HUES64 (cell line): ENCODE results near the gene S100A10.

ENCODE experiments used
- H3K27ac ChIP-seq: 2 replicates; pipeline ENCODE4 v1.7.0; 2013; ENCODE audit warnings: low read depth, low read length, inconsistent platforms
- H3K27me3 ChIP-seq: 2 replicates; pipeline ENCODE4 v1.6.1; 2013; ENCODE audit warnings: mild to moderate bottlenecking, low read length; ENCODE audit not compliant: insufficient read depth
- H3K36me3 ChIP-seq: 2 replicates; pipeline ENCODE4 v1.6.1; 2013; ENCODE audit warnings: mild to moderate bottlenecking, low read length; ENCODE audit not compliant: insufficient read depth
- H3K4me1 ChIP-seq: 2 replicates; pipeline ENCODE4 v1.6.1; 2013; ENCODE audit warnings: mild to moderate bottlenecking, low read length, moderate library complexity; ENCODE audit not compliant: insufficient read depth
- H3K4me3 ChIP-seq: 2 replicates; pipeline ENCODE4 v1.5.1; 2013; ENCODE audit warnings: mild to moderate bottlenecking, low read length, moderate library complexity
- H3K9ac ChIP-seq: 2 replicates; pipeline ENCODE4 v1.6.1; 2013; ENCODE audit warnings: mild to moderate bottlenecking, low read depth, low read length
- H3K9me3 ChIP-seq: 2 replicates; pipeline ENCODE4 v1.6.1; 2013; ENCODE audit warnings: low read depth, low read length; ENCODE audit not compliant: insufficient read depth
- WGBS: fragments of 150-250, 120-280 bp; methylation state at CpG from one replicate; pipeline ENCODE4 v1.1.7; 2013; ENCODE audit warnings: missing lambda C conversion rate; 5-methylcytosine and 5-hydroxymethylcytosine counted together

Gene S100A10

DNA sequence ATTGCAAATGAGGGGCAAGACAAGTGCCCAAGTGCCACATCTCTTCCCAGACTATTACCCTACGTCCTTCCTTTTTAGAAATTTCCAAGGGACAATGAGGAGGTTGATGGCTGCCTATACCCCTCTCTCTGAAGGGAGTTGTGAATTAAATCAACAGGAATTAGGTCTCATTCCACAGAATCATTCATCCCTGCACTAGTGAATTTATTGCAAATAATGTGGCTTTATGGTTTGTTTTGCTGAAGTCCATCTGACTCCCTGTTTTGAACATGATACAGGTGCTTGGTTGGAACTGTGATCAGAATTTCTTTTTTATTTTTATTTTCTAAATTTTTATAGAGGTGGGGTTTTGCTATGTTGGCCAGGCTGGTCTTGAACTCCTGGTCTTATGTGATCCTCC lies 50.1 kb downstream of the S100A10 start:
- Histone ChIP-seq H3K4me1 (peaks cover 21% of the 10 kb centered on the region), H3K27me3 (no peaks in the 10 kb centered on the region), H3K4me3 (no peak overlapping the region), H3K9ac (no peak overlapping the region), H3K9me3 (no peaks in the 10 kb centered on the region), H3K27ac (no peak overlapping the region), H3K36me3 (no peaks in the 10 kb centered on the region)
- no CpG with 5 or more reads among the region's 1 CpG for WGBS

GRCh38 chr1:151942882-151943281 lies 50.8 kb downstream of the S100A10 start:
- H3K27ac ChIP-seq = no peak overlapping the region

DNA sequence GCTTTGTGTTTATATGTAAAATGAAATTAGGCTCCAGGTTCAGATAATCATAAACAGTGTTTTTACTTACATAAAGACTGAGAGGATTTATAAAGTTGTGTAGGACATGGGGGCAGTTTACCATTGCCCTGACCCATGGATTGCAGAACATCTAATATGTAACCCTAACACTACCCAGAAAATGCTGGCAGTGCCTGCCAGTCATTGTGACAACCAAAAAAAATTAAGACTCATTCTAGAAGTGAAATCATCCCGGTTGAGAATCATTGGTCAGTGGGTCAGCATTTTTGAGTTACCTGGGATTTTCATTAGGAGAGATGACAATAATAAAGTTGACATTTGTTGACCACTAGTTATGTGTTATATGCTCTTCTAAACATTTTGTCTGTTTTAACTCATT lies 53.1 kb downstream of the S100A10 start:
- WGBS = 77% methylated on average over 1 of the region's 1 CpG
- Histone ChIP-seq H3K4me1 (peaks cover 21% of the 10 kb centered on the region; the same call in 1 of the 2 replicates), H3K9ac (no peak overlapping the region), H3K9me3 (no peaks in the 10 kb centered on the region), H3K27me3 (no peaks in the 10 kb centered on the region), H3K36me3 (no peaks in the 10 kb centered on the region), H3K27ac (no peak overlapping the region), H3K4me3 (no peak overlapping the region)

More at GRCh38 chr1:151942882-151943281, 50.8 kb downstream of the S100A10 start:
- Histone ChIP-seq H3K9ac (no peak overlapping the region), H3K36me3 (no peaks in the 10 kb centered on the region), H3K4me3 (no peak overlapping the region), H3K27me3 (no peaks in the 10 kb centered on the region), H3K9me3 (no peaks in the 10 kb centered on the region), H3K4me1 (peaks cover 21% of the 10 kb centered on the region)
- 97% methylated on average over 1 of the region's 1 CpG for WGBS

DNA sequence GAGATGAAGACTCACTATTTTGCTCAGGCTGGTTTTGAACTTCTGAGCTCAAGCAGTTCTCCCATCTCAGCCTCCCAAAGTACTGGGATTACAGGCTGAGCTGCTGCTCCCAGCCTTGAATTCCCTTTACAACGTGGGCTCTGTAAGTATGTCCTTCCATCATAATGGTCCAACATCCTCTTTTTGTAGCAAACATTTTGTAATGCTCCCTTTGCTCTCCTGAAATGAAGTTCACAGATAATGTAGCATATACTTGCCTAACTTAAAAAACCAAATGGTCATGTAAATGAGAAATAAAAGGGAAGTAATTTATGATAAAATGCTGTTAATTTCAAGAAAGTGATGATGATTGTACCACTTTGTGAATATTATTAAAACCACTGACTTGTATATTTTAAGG lies 53.9 kb downstream of the S100A10 start:
- H3K4me3 ChIP-seq = no peak overlapping the region
- 78% methylated on average over 1 of the region's 1 CpG for WGBS

GRCh38 chr1:151939141-151939540 lies 54.5 kb downstream of the S100A10 start:
- Histone ChIP-seq H3K27me3 (no peaks in the 10 kb centered on the region), H3K4me1 (peaks cover 19% of the 10 kb centered on the region; the same call in 1 of the 2 replicates), H3K9me3 (no peaks in the 10 kb centered on the region), H3K27ac (no peak overlapping the region), H3K9ac (no peak overlapping the region), H3K36me3 (no peaks in the 10 kb centered on the region), H3K4me3 (no peak overlapping the region)
- 92% methylated on average over 3 of the region's 3 CpGs for WGBS

More for the DNA sequence above, 53.9 kb downstream of the S100A10 start:
- Histone ChIP-seq H3K9me3 (no peaks in the 10 kb centered on the region), H3K36me3 (no peaks in the 10 kb centered on the region), H3K27ac (no peak overlapping the region), H3K4me1 (peaks cover 22% of the 10 kb centered on the region; the same call in 1 of the 2 replicates), H3K27me3 (no peaks in the 10 kb centered on the region), H3K9ac (no peak overlapping the region)

DNA sequence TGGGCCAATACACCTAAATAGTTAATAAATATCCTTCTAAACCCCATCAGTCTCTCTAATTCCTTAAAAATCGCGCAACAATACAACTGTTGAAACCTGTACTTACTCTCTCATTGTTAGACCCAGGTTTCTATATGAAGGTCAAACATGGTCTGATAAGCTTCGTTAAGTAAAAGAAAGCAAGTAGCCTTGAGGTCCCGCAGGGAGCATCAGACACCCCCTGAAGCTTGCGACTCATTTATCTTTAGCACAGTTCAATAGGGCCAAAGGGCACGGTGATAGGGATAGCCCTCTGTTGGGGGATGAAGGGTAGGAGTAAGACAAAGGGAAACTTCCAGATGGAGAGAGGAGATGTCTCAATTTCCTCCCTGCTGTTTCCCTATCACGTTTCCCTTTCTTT lies 57.0 kb downstream of the S100A10 start:
- no peak overlapping the region for H3K27ac ChIP-seq
- H3K4me1 ChIP-seq = peaks cover 19% of the 10 kb centered on the region; the same call in 1 of the 2 replicates
- 35% methylated on average over 7 of the region's 7 CpGs for WGBS
- H3K36me3 ChIP-seq = no peaks in the 10 kb centered on the region
- no peaks in the 10 kb centered on the region for H3K9me3 ChIP-seq
- H3K4me3 ChIP-seq = no peak overlapping the region
- no peaks in the 10 kb centered on the region for H3K27me3 ChIP-seq
- H3K9ac ChIP-seq = no peak overlapping the region

DNA sequence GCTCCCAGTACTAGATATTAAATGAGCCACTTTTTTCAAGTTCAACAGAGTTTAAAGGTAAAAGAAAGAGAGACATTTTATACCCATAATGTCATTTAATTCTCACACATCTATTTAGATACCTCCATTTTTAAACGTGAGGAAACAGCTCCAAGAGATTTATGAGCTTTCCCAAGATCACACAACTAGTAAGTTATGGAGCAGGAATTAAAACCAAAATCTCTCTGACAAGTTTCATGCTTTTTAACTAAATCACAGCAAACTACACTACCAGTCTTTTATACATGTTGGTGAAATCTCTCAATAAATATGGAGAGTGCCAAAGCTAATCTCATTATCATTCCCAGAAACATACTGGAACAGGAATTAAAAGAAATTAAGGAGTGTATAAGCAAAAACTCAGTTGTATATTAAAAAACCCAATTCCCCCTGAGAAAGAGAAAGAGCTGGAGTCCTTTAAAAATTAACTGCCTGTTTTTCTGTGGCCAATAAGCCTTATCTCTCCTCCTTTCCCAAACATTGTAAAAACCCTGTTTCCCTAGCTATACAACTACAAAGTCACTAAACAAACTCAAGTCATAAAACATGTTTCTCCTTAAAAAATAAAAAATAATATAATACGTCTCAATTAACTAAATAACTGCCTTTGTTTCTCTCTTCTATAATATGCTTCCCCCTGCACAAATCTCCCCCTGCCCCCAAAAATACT lies 57.6 kb downstream of the S100A10 start:
- H3K27ac ChIP-seq = no peak overlapping the region
- H3K9ac ChIP-seq = no peak overlapping the region
- peaks cover 19% of the 10 kb centered on the region; the same call in 1 of the 2 replicates for H3K4me1 ChIP-seq
- 72% methylated on average over 2 of the region's 2 CpGs for WGBS
- H3K27me3 ChIP-seq = no peaks in the 10 kb centered on the region
- H3K4me3 ChIP-seq = no peak overlapping the region
- H3K36me3 ChIP-seq = no peaks in the 10 kb centered on the region
- no peaks in the 10 kb centered on the region for H3K9me3 ChIP-seq

DNA sequence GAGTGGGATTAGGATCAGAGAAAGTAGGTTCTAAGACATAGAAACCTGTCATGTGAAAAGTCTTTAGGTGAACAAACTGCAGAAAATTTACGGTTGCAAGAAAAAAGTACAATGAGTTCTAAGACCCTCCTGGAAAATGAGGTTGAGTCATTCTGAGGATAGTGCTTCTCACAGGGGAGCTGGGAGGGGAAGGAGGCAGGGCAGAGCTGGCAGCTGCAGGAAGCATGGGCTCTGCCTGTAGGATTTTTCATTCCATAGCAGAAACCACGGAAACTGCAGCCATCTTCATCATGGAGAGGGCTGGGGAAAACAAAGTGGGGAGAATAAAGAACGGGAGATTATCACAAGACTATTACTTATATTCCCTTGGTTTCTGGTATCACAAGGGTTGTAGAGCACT lies 58.5 kb downstream of the S100A10 start:
- Histone ChIP-seq H3K4me1 (peaks cover 19% of the 10 kb centered on the region; the same call in 1 of the 2 replicates), H3K9ac (no peak overlapping the region), H3K27ac (no peak overlapping the region), H3K9me3 (no peaks in the 10 kb centered on the region), H3K27me3 (no peaks in the 10 kb centered on the region), H3K36me3 (no peaks in the 10 kb centered on the region), H3K4me3 (no peak overlapping the region)
- 58% methylated on average over 3 of the region's 3 CpGs for WGBS

GRCh38 chr1:151934048-151934493 lies 59.6 kb downstream of the S100A10 start:
- Histone ChIP-seq H3K27ac (no peak overlapping the region), H3K27me3 (no peaks in the 10 kb centered on the region), H3K36me3 (no peaks in the 10 kb centered on the region), H3K4me3 (no peak overlapping the region), H3K9ac (no peak overlapping the region), H3K9me3 (no peaks in the 10 kb centered on the region), H3K4me1 (peaks cover 19% of the 10 kb centered on the region; the same call in 1 of the 2 replicates)
- WGBS = 40% methylated on average over 3 of the region's 3 CpGs
